Endometrium (tissue), 2 donors: ENCODE data around the gene LY86.
A peak's percentile ranks its signal among the peaks of the same experiment; 100 is the strongest.
"Not testable (repeated sequence)": the region's sequence is repeated elsewhere in the genome, so short reads cannot be mapped to it uniquely, and the experiment has no call there.

ENCODE experiments used
- FAIRE-seq: peaks from 2 replicates; lab custom pipeline; 2012; peaks lifted over from hg19 to GRCh38; lab: Jason Lieb, UNC
- donor health status: control.
- donor health status: control.

The LY86 gene

GRCh38 chr6:6596529-6597328 lies 8.2 kb downstream of the LY86 start:
- FAIRE-seq, result no peak

GRCh38 chr6:6597682-6598081 lies 9.2 kb downstream of the LY86 start:
- FAIRE-seq, result no peak

- FAIRE-seq, result no peak
Measured at GRCh38 chr6:6599468-6599873, 11.0 kb downstream of the LY86 start.

GRCh38 chr6:6600875-6601274 lies 12.4 kb downstream of the LY86 start:
- no peak for FAIRE-seq

GRCh38 chr6:6602262-6602661 lies 13.7 kb downstream of the LY86 start:
- FAIRE-seq, result no peak

- FAIRE-seq, result peak; percentile 35
Measured at GRCh38 chr6:6603317-6603716, 14.8 kb downstream of the LY86 start.

- FAIRE-seq, result no peak
Measured at GRCh38 chr6:6604015-6604414, 15.5 kb downstream of the LY86 start.

- no peak for FAIRE-seq
Measured at GRCh38 chr6:6604566-6604965, 16.0 kb downstream of the LY86 start.

GRCh38 chr6:6605873-6606272 lies 17.4 kb downstream of the LY86 start:
- no peak for FAIRE-seq

GRCh38 chr6:6606391-6607030 lies 18.0 kb downstream of the LY86 start:
- not testable (repeated sequence) for FAIRE-seq

GRCh38 chr6:6609450-6609849 lies 20.9 kb downstream of the LY86 start:
- FAIRE-seq, result no peak

GRCh38 chr6:6610031-6610591 lies 21.6 kb downstream of the LY86 start:
- no peak for FAIRE-seq

GRCh38 chr6:6611486-6611885 lies 23.0 kb downstream of the LY86 start:
- no peak for FAIRE-seq

- no peak for FAIRE-seq
Measured at GRCh38 chr6:6612308-6612707, 23.8 kb downstream of the LY86 start.

- not testable (repeated sequence) for FAIRE-seq
Measured at GRCh38 chr6:6613103-6613718, 24.7 kb downstream of the LY86 start.

GRCh38 chr6:6614096-6614982 lies 25.8 kb downstream of the LY86 start:
- FAIRE-seq, result no peak

GRCh38 chr6:6614983-6615349 lies 26.4 kb downstream of the LY86 start:
- FAIRE-seq, result no peak

GRCh38 chr6:6616656-6617055 lies 28.1 kb downstream of the LY86 start:
- no peak for FAIRE-seq

- no peak for FAIRE-seq
Measured at GRCh38 chr6:6619021-6619794, 30.7 kb downstream of the LY86 start.

- FAIRE-seq, result no peak
Measured at GRCh38 chr6:6620766-6621425, 32.4 kb downstream of the LY86 start.

GRCh38 chr6:6622501-6622900 lies 34.0 kb downstream of the LY86 start:
- FAIRE-seq, result no peak
